HG03095 (cell line): ENCODE data around the gene SFMBT2.
"Not testable (repeated sequence)": the region's sequence is repeated elsewhere in the genome, so short reads cannot be mapped to it uniquely, and the experiment has no call there.

Experiments
- ATAC-seq: cut with Tn5 transposase; IDR thresholded peaks from one replicate; pipeline ENCODE4 v1.9.1; 2021; ENCODE audit warnings: moderate library complexity; ENCODE audit not compliant: unreplicated experiment

The SFMBT2 gene

GRCh38 chr10:7301006-7301778 lies 109.6 kb downstream of the SFMBT2 start:
- no peak for ATAC-seq

GRCh38 chr10:7300384-7300971 lies 110.4 kb downstream of the SFMBT2 start:
- ATAC-seq: no peak

DNA sequence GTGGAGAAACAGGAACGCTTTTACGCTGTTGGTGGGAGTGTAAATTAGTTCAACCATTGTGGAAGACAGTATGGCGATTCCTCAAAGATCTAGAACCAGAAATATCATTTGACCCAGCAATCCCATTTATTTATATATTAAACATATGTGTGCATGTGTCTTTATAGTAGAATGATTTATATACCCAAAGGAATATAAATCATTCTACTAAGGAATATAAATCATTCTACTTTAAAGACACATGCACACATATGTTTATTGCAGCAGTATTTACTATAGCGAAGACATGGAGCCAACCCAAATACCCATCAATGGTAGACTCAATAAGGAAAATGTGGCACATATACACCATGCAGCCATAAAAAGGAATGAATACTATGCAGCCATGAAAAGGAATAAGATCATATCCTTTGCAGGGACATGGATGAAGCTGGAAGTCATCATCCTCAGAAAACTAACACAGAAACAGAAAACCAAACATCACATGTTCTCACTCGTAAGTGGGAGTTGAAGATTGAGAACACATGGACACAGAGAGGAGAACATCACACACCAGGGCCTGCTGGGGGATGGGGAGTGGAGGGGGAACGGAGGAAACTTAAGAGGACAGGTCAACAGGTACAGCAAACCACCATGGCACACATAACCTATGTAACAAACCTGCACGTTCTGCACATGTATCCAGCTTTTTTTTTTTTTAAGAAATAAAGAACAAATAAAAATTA lies 111.1 kb downstream of the SFMBT2 start:
- ATAC-seq: not testable (repeated sequence)

GRCh38 chr10:7298495-7298894 lies 112.3 kb downstream of the SFMBT2 start:
- no peak for ATAC-seq

DNA sequence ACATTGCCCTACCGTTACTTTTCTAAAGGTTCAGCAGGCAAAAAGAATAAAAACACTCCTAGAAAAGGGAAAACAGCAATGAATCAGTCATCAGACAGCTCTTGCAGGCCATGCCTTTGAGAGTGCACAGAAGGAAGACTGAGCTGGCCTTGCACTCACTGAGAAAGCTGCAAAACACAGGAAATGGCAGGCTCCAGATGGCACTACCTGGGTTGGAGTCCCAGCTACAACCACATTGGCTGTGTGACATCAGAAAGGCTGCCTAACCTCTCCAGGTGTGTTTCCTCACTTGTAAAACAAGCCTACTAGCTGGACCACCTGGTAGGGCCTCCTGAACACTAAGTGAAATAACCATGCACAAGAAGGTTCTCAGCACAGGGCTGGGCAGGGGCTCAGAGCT lies 113.7 kb downstream of the SFMBT2 start:
- ATAC-seq: no peak

- ATAC-seq: no peak
These were observed 114.2 kb downstream of the SFMBT2 start for GRCh38 chr10:7296648-7297047.

DNA sequence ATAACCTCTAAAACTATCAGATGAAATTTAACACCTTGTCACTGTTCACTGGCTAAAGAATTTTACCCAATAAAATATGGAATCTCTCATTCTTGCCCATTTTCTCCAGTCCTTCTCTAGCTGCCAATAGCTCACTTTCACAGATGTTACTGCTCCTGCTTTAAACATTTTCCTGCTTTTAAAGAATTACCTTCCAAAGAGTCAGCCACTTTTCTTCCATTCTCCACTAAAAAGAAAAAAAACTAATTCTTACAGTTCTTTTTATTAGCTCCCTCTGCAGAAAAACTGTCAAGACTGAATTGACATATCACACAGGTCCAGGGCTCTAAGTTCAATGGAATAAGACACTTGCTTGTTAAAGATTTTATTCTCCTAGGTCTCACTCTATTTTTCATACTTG lies 114.8 kb downstream of the SFMBT2 start:
- no peak for ATAC-seq

DNA sequence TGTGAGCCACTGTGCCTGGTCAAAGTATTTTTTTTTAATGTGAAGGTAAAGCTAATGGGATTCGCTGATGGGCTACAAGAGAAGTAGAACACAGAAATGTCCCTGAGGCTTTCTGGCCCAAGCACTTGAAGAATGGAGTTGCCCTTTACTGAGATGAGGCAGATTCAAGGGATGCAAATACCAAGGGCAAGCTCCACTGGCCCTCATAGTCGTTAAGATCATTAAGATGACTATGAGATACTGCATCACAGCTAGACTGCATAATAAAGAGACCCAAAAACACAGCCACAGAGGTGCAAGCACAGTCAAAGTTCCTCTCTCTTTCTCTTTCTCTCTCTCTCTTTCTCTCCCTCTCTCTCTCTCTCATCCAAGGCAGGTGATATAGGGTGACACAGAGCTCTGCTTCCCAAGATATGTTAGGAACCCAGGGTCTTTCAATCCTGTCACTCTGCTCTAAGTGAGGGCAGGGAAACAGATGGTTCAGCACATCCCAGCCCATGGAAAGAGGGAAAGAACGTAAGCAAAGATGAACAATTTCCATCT lies 117.4 kb downstream of the SFMBT2 start:
- ATAC-seq: no peak

GRCh38 chr10:7291487-7292270 lies 119.2 kb downstream of the SFMBT2 start:
- no peak for ATAC-seq

- no peak for ATAC-seq
These were observed 122.7 kb downstream of the SFMBT2 start for GRCh38 chr10:7288060-7288690.

GRCh38 chr10:7287377-7287776 lies 123.5 kb downstream of the SFMBT2 start:
- no peak for ATAC-seq

- no peak for ATAC-seq
These were observed 125.1 kb downstream of the SFMBT2 start for GRCh38 chr10:7285522-7286322.

GRCh38 chr10:7283246-7283645 lies 127.6 kb downstream of the SFMBT2 start:
- no peak for ATAC-seq

DNA sequence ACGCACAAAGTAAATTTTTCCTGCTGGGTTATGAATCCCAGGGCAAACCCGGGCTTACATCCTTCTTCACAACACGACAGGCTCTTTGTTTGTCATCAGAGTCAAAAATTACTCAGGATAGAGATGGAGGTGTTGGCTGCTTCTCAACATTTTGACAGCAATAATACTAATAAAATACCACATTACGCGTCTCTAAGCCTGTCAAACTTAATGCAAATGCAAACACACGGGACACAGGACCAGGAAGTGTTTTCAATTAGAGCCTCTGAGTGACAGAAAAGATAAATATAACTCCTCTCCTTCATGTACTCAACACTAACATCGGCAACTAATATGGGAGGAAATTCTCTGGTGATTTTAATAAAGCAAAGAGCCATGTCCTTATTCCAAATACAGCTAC lies 128.4 kb downstream of the SFMBT2 start:
- ATAC-seq: no peak

DNA sequence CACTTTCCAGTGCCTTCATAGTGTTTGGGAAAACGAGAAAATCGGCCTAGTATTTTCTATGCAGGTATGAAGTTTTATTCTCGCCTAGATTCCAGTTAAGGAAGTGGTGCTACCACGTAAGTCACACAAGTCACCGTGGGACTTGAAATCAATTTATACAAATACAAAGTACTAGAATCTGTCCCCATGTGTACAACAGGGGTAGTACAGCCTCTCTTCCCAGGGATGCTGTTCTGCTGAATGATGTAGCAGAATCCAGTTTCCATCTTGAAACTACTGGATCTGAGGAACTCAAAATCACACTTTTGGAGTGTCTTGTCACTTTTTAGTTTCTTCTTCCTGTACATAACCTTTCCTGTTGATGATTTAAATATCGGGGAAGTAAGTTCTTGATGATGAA lies 129.4 kb downstream of the SFMBT2 start:
- no peak for ATAC-seq

DNA sequence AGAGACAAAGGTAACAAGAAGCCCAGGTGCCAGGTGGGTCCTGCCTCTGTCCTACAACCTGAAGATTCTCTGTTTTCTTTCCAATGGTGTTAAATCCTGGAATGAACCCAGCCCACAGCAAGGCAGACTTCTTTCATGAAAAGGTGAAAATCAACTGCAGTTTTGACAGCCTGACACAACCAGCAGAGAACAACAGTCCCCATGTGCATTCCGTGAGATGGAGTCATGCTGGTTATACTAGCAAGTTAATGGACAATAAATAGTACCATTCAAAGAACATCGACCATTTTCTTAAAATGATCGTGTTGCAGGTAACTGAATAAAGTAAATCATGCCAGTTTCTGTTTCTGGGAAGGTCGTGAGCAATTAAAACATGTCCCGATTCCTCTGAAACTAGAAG lies 131.5 kb downstream of the SFMBT2 start:
- no peak for ATAC-seq

DNA sequence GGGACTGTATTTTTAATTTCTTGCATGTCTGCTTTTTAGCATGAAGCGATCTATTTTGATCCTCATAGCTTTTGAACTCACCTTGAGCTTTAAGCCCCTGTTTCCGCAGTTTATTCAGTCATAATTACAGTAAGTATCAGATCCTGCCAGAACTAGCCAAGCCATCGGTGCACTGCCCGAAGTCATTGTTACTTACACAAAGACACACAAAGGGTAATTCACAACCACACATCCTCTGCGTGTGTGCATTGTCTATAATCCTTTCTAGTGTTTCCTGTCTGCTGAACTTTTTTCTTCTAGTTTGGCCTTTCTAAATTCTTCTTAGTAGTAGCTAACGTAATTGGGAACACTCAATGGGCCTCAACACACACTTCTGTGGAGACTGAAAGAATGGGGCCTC lies 133.0 kb downstream of the SFMBT2 start:
- ATAC-seq: no peak

DNA sequence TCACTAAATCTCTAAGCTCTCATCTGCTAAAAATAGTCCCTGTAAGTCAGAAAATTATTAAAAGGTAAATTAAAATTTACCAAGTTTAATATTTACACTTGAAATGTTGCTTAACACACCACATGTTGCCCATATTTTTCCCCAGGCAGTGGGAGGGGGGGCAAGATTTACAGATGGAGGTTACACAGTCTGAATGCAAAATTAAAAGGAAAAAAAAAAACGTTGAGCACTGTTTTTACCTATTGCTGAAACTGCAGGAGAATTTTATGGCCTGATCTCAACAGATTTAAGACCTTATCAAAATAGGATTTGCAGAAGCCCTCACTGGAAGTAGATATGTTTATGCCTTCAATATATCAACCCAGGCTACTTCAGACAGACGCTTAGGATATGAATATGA lies 133.4 kb downstream of the SFMBT2 start:
- no peak for ATAC-seq

DNA sequence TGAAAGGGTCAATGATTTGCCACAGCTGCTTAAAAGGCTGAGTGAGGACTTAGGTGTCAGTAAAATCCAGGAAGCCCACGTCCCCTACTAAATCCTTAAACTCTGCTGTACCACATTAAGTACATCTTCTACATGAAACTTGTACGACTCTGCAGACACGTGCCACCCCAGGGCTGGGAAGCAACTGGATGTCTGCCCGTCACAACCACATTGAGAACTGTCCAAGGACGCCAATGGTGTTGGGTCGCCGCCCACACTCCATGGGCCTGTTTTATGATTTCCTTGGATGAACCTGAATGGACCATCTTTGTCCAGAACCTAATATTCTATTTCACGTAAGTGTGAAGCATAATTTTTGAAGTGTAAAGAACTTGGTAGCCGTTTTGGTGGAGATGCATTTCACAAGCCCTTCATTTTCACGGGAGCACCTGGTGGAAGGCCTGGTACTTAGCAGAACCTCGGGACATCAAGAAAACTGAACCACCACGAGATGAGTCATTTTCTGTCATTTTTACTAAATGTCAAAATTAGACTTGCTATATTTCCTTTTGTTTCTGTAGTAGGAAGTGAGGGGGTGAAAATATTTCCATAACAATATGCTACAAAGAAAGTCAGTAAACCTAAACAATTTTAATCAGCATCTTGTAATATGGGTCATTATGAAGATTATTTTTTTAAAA lies 134.9 kb downstream of the SFMBT2 start:
- ATAC-seq: no peak
